ENCODE measurements around the gene WDR86.

DNA sequence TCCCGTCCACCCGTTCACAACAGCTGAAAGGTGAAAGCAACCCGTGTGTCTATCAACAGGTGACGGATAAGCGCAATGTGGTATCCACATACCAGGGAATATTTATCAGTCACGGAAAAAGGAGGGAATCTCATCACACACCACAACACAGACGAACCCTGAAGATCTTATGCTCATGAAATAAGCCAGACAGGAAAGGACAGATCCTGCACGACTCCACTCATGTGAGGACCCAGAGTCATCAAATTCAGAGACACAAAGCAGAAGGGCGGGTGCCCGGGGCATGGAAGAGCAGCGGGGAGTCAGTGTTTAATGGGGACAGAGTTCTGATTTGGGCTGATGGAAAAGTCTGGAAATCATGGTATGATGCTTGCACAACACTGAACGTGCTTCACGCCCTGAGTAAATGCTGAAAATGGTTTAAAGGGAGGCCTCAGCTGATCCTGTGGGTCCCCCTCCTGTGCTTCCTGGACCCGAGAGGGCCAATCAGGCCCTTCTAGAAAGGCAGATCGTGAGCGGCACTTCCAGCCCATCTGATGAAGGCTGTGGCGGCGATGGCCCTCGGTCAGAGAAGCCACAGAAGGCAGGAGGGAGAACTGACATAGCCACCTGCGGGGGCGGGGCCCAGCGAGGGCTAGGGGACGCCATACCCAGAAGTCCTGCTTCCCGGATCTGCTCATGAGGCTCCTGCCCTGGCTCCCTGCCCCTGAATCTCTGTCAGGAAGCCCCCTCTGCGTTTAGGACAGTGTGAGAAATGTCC, 19.1 kb downstream of the WDR86 start:
- TF ChIP-seq, protein P1, sequence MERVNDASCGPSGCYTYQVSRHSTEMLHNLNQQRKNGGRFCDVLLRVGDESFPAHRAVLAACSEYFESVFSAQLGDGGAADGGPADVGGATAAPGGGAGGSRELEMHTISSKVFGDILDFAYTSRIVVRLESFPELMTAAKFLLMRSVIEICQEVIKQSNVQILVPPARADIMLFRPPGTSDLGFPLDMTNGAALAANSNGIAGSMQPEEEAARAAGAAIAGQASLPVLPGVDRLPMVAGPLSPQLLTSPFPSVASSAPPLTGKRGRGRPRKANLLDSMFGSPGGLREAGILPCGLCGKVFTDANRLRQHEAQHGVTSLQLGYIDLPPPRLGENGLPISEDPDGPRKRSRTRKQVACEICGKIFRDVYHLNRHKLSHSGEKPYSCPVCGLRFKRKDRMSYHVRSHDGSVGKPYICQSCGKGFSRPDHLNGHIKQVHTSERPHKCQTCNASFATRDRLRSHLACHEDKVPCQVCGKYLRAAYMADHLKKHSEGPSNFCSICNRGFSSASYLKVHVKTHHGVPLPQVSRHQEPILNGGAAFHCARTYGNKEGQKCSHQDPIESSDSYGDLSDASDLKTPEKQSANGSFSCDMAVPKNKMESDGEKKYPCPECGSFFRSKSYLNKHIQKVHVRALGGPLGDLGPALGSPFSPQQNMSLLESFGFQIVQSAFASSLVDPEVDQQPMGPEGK (CRISPR knock-in tag; IDR thresholded peaks at IDR 0.05; ENCODE audit: borderline replicate concordance) = no peak
- no peak for TF ChIP-seq CSDC2 (CRISPR knock-in tag; IDR thresholded peaks at IDR 0.05)
- no peak for TF ChIP-seq RARB (CRISPR knock-in tag; IDR thresholded peaks at IDR 0.05)
- TF ChIP-seq, protein P2, sequence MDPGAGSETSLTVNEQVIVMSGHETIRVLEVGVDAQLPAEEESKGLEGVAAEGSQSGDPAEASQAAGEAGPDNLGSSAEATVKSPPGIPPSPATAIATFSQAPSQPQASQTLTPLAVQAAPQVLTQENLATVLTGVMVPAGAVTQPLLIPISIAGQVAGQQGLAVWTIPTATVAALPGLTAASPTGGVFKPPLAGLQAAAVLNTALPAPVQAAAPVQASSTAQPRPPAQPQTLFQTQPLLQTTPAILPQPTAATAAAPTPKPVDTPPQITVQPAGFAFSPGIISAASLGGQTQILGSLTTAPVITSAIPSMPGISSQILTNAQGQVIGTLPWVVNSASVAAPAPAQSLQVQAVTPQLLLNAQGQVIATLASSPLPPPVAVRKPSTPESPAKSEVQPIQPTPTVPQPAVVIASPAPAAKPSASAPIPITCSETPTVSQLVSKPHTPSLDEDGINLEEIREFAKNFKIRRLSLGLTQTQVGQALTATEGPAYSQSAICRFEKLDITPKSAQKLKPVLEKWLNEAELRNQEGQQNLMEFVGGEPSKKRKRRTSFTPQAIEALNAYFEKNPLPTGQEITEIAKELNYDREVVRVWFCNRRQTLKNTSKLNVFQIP (CRISPR knock-in tag; IDR thresholded peaks at IDR 0.05; ENCODE audit: borderline replicate concordance, low read depth) = no peak
- TF ChIP-seq ARNTL (CRISPR knock-in tag; IDR thresholded peaks at IDR 0.05; ENCODE audit: borderline replicate concordance, low read depth) = no peak
- TF ChIP-seq, protein P3, sequence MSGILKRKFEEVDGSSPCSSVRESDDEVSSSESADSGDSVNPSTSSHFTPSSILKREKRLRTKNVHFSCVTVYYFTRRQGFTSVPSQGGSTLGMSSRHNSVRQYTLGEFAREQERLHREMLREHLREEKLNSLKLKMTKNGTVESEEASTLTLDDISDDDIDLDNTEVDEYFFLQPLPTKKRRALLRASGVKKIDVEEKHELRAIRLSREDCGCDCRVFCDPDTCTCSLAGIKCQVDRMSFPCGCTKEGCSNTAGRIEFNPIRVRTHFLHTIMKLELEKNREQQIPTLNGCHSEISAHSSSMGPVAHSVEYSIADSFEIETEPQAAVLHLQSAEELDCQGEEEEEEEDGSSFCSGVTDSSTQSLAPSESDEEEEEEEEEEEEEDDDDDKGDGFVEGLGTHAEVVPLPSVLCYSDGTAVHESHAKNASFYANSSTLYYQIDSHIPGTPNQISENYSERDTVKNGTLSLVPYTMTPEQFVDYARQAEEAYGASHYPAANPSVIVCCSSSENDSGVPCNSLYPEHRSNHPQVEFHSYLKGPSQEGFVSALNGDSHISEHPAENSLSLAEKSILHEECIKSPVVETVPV (CRISPR knock-in tag; IDR thresholded peaks at IDR 0.05) = no peak

Measured in SK-N-SH treated with all-trans-retinoic acid at 6 μM for 48 hours (cell line).